ENCODE measurements around the gene MBD4.

- no peak for TF ChIP-seq ZBTB7A (IDR thresholded peaks at IDR 0.05; ENCODE audit: low read depth)
- TF ChIP-seq YY1 (IDR thresholded peaks at IDR 0.05; ENCODE audit: low read depth), result no peak
- no peak for TF ChIP-seq RAD21 (IDR thresholded peaks at IDR 0.05; ENCODE audit: low read depth)
- TF ChIP-seq CEBPB (IDR thresholded peaks at IDR 0.05), result no peak
- no peak for TF ChIP-seq NFIC (IDR thresholded peaks at IDR 0.05)
- no peak for TF ChIP-seq EP300 (IDR thresholded peaks at IDR 0.05; ENCODE audit: borderline replicate concordance)
- no peak for TF ChIP-seq MAX (IDR thresholded peaks at IDR 0.05)
- no peak for TF ChIP-seq TAF1 (IDR thresholded peaks at IDR 0.05; ENCODE audit: low read depth)
- TF ChIP-seq, protein P1, sequence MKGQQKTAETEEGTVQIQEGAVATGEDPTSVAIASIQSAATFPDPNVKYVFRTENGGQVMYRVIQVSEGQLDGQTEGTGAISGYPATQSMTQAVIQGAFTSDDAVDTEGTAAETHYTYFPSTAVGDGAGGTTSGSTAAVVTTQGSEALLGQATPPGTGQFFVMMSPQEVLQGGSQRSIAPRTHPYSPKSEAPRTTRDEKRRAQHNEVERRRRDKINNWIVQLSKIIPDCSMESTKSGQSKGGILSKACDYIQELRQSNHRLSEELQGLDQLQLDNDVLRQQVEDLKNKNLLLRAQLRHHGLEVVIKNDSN (IDR thresholded peaks at IDR 0.05), result no peak
- no peak for TF ChIP-seq FOXM1 (IDR thresholded peaks at IDR 0.05; ENCODE audit: borderline replicate concordance, low read depth)
Measured at GRCh38 chr3:129445471-129445870, 5.7 kb upstream of the MBD4 start.
